AG09319 (cell line): ENCODE measurements around the gene HYDIN.
A peak's percentile ranks its signal among the peaks of the same experiment; 100 is the strongest.

Experiments used
- DNase-seq: peaks from one replicate; pipeline ENCODE4 v3.0.0-alpha.2; 2010; ENCODE audit warnings: low read depth; ENCODE audit errors: extremely low read depth
- TF ChIP-seq, protein P1 (sequence below): IDR thresholded peaks from 2 replicates; pipeline ENCODE4 v1.5.1; 2011; ENCODE audit warnings: low read depth, mild to moderate bottlenecking, inconsistent platforms, low read length, moderate library complexity

Gene HYDIN

DNA sequence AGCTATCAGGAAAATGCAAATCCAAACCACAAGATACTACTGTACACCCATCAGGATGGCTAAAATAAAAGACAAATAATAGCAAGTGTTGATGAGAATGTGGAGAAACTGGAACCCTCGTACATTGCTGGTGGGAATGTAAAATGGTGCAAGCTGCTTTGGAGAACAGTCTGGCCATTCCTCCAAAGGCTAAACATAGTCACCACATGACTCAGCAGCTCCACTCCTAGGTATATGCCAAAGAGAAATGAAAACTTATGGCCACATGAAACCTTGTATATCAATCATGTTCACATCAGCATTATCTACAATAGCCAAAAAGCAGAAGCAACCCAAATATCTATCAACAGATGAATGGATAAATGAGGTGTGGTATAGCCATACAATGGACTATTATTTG is 458.0 kb downstream of the HYDIN start:
- DNase-seq, result no peak
- TF ChIP-seq, protein P1, sequence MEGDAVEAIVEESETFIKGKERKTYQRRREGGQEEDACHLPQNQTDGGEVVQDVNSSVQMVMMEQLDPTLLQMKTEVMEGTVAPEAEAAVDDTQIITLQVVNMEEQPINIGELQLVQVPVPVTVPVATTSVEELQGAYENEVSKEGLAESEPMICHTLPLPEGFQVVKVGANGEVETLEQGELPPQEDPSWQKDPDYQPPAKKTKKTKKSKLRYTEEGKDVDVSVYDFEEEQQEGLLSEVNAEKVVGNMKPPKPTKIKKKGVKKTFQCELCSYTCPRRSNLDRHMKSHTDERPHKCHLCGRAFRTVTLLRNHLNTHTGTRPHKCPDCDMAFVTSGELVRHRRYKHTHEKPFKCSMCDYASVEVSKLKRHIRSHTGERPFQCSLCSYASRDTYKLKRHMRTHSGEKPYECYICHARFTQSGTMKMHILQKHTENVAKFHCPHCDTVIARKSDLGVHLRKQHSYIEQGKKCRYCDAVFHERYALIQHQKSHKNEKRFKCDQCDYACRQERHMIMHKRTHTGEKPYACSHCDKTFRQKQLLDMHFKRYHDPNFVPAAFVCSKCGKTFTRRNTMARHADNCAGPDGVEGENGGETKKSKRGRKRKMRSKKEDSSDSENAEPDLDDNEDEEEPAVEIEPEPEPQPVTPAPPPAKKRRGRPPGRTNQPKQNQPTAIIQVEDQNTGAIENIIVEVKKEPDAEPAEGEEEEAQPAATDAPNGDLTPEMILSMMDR, result no peak

DNA sequence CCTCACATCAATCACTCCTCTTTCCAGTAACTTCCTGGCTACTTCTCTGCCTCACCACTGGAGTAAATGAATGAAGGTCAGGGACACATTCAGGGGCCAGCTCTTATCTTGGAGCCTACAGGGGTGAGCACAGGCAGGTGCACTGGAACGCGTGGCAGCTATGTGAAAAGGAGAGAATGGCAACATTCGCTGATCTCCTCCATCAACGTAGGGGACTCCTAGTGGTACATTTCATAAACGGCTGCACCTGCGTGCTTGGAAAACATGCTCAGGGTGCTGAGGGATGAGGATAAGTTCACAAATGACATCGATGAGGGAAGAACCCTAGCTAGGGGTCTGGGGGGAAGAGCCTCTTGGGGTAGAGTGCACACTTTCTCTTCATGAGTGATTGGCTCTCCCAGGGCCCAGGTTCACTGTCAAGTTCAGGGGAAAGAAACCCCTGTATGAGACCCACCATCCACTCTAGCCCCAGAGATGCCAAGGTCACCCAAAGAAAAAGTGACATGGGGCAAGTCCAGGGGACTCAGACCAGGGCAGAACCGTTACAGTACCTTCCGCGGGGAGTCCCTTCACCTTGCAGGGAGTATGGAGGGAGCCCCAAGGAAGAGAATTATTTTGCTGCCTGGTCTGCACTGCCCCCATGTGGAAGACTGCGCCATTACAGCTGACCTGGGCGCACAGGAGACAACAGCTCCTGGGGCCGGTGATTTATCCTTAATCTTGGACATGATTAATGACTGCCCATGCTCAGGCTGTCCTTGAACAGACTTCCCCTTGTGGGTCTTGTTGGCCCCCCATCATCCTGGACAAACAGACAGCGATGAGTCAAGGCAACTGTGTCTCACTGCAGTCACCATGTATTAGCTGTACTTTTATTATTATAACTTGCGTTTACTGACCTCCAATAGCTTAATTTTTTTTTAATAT is 459.6 kb downstream of the HYDIN start:
- TF ChIP-seq, protein P1, result peak; percentile 92
- no peak for DNase-seq

DNA sequence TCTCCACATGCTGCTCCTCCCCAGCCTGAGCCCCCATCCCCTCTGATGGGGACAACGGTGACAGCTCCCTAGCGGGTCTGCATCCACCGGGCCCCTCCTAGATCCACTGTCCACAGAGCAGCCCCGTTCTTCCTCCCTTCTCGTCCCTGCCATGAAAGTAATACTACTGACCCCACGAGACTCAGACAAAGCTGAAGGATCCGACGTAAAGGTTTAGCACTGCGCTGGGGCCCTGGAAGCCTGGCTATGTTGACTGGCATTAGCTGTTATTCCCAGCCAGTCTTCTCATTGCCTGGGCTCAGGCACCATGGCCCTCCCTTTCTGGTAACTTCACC is 460.3 kb downstream of the HYDIN start:
- no peak for DNase-seq
- TF ChIP-seq, protein P1, result no peak

DNA sequence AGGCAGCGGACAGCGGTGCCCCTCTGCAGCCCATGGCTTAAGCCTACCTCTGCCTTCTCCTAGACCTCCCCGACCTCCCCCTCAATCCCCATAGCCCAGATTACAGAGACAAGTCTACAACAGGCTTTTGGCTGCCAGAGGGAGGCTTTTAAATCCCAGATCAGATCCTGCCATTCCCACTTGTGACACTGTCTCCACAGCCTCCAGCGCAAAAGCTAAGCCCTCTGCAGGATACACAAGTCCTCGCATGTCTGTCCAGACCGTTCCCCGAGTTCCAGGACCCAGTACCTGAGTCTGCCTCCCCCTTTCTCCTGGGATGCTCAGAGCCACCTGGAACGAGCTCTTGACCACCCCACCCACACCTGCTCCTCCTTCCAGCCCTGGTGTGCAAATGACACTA is 460.8 kb downstream of the HYDIN start:
- no peak for DNase-seq
- TF ChIP-seq, protein P1, result no peak

DNA sequence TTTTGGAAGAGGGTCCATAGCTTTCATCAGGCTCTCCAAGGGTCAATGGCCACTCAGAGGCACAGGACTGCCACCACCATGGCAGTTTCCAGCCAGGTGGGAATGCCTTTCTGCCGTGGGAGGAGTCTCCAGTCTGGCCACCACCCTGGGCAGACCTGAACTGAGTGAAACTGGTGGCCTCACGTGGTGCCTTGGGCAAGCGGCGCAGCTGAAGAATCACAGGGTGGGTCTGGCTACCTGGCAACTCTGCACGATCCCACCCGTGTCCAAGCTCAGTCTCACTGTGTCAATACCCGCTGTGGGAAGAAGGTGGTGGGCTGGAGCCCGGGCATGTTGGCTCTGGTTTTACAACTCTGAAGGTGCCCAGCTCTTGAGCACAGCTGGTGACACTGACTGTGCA is 461.4 kb downstream of the HYDIN start:
- TF ChIP-seq, protein P1, result no peak
- no peak for DNase-seq

DNA sequence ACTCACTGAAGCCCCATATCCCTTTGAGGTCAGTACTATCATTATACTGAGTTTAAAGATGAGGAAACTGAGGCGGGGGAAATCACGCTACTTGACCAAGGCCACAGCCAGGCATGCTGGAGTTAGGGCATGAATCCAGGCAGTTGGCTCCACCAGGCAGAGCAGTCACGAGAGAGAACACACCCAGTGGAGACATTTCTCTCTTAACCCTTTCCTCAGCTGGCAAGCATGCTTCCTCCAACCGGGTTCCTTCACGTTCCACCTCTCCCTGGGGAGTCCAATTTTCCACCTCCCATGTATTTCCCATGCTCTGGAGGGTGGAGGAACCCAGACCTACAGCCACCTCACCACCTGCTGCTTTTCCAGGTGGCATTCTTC is 462.3 kb downstream of the HYDIN start:
- no peak for DNase-seq
- TF ChIP-seq, protein P1, result no peak

DNA sequence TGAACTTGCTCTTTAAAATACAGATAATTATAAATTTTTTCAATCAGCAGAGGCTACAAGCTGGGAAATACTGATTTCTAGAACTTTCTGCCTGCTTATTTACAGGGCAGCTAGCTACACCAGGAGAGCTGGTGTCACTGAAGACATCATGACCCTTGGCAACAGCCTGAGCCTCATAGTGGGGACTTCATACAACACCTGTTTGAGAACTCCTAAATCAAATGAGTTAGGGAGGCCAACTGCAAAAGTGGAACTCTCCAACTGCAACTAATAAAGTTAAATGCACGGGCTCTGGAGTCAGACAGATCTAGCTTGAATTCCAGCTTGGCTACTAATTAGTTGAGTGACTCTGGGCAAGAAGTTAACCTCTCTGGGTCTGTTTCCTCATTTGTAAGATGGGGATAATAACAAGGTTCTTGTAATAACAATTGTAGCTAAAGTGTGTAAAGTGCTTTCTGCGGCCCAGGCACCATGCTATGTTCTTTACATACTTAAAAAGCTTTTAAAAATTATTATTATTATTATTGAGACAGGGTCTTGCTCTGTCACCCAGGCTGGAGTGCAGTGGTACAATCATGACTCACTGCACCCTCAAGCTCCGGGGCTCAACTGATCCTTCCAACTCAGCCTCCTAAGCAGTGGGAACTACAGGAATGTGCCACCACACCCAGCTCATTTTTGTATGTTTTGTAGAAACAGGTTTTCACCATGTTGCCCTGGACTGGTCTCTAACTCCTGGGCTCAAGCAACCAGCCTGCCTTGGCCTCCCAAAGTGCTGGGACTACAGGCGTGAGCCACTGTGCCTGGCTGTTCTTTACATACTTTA is 462.9 kb downstream of the HYDIN start:
- DNase-seq, result no peak
- TF ChIP-seq, protein P1, result no peak
